Fibroblast of lung (primary cell): ENCODE results near the gene VPS13D. TPM values are rescaled to one million over a fixed set of nuclear protein-coding genes. Genes with fewer than 3 reads are reported as not detected.

Experiments used
- DNase-seq, 2 donors: peaks; one replicate each; pipeline versions ENCODE4 v3.0.0 to v3.0.0-alpha.2; 2010; ENCODE audit warnings: low read depth in 2 of 2
- H2AFZ ChIP-seq: 2 replicates; pipeline ENCODE4 v1.5.1; 2012; ENCODE audit warnings: low read length, control low read depth, inconsistent platforms
- H3K27ac ChIP-seq: 2 replicates; pipeline ENCODE4 v1.5.1; 2011; ENCODE audit warnings: low read length, control low read depth; ENCODE audit not compliant: insufficient read depth
- H3K27me3 ChIP-seq: 2 replicates; pipeline ENCODE4 v1.5.1; 2011; ENCODE audit warnings: mild to moderate bottlenecking, low read length; ENCODE audit not compliant: control insufficient read depth, insufficient read depth
- H3K36me3 ChIP-seq: 2 replicates; pipeline ENCODE4 v1.5.1; 2011; ENCODE audit warnings: low read length; ENCODE audit not compliant: control insufficient read depth, insufficient read depth
- H3K4me1 ChIP-seq: 2 replicates; pipeline ENCODE4 v1.5.1; 2011; ENCODE audit warnings: low read length; ENCODE audit not compliant: control insufficient read depth, insufficient read depth; ENCODE audit errors: extremely low read depth
- H3K4me2 ChIP-seq: 2 replicates; pipeline ENCODE4 v1.5.1; 2011; ENCODE audit warnings: low read length, control low read depth; ENCODE audit not compliant: insufficient read depth; ENCODE audit errors: extremely low read depth
- H3K4me3 ChIP-seq, 4 experiments: fragments of 200-600 bp in 1 of 4; sonication (generic) in 1 of 4; replicated peaks in 1 of 4; 2 replicates each; pipeline ENCODE4 v1.5.1; 2011 to 2016; ENCODE audit warnings: low read length in 4 of 4, low read depth in 3 of 4, mild to moderate bottlenecking in 3 of 4, control low read depth in 2 of 4, inconsistent platforms in 1 of 4, mixed read lengths in 1 of 4; ENCODE audit not compliant: insufficient read depth in 1 of 4; ENCODE audit errors: control extremely low read depth in 1 of 4
- H3K79me2 ChIP-seq: 2 replicates; pipeline ENCODE4 v1.5.1; 2012; ENCODE audit warnings: mild to moderate bottlenecking, low read length, inconsistent platforms; ENCODE audit not compliant: control insufficient read depth, insufficient read depth
- H3K9ac ChIP-seq: 2 replicates; pipeline ENCODE4 v1.5.1; 2011; ENCODE audit warnings: mild to moderate bottlenecking, low read length, control low read depth; ENCODE audit not compliant: insufficient read depth
- H3K9me3 ChIP-seq: 2 replicates; pipeline ENCODE4 v1.5.1; 2012; ENCODE audit warnings: low read depth, low read length; ENCODE audit not compliant: control insufficient read depth, insufficient read depth
- H4K20me1 ChIP-seq: 2 replicates; pipeline ENCODE4 v1.5.1; 2011; ENCODE audit warnings: low read length; ENCODE audit not compliant: control insufficient read depth, insufficient read depth; ENCODE audit errors: extremely low read depth
- CTCF ChIP-seq, 2 donors: IDR thresholded peaks in 1 of 2; conservative IDR thresholded peaks in 1 of 2; 1 replicate in 1 of 2; 2 replicates in 1 of 2; pipeline ENCODE4 v1.5.1; 2011 to 2012; ENCODE audit warnings: low read length in 2 of 2, control low read depth in 1 of 2, inconsistent platforms in 1 of 2, low read depth in 1 of 2, mild to moderate bottlenecking in 1 of 2
- EZH2 ChIP-seq: IDR thresholded peaks from 2 replicates; pipeline ENCODE4 v1.5.1; 2012; ENCODE audit warnings: low read length, control low read depth, mild to moderate bottlenecking; ENCODE audit errors: missing control alignments
- polyA plus RNA-seq, 2 donors: library from polyadenylated mRNA; depleted of rRNA in 1 of 2; stranded (reverse) in 1 of 2; unstranded in 1 of 2; fragments of >200 nt; gene quantifications; 2 replicates each; pipeline ENCODE4 v1.2.1, GENCODE V29; 2011 to 2012; ENCODE audit warnings: missing spikeins in 1 of 2
- total RNA-seq: library from RNA; depleted of rRNA; stranded (reverse); fragments of >200 nt; gene quantifications from 2 replicates; pipeline ENCODE4 v1.2.1, GENCODE V29; 2014

Gene VPS13D
- total and polyA plus RNA-seq, 2 donors (not counting 1 experiment from before 2014, with no cell fraction given) = 14.6 to 40.0 TPM

- Histone ChIP-seq H3K9me3 (no peaks in the 10 kb centered on the region), H3K79me2 (no peaks in the 10 kb centered on the region), H3K4me1 (no peaks in the 10 kb centered on the region), H4K20me1 (no peaks in the 10 kb centered on the region), H2AFZ (no peak overlapping the region), H3K4me3 (no peak overlapping the region), H3K27me3 (no peaks in the 10 kb centered on the region), H3K9ac (no peak overlapping the region), H3K27ac (no peak overlapping the region), H3K36me3 (peaks cover 4% of the 10 kb centered on the region), H3K4me2 (no peak overlapping the region)
- no peak for DNase-seq
- no peak for TF ChIP-seq CTCF (conservative IDR thresholded peaks at IDR 0.05 in 1 of 2, IDR thresholded peaks at IDR 0.05 in 1 of 2; ENCODE audit: low read depth in 1 of 2, low read length in 2 of 2)
- no peak for TF ChIP-seq EZH2
Observed at GRCh38 chr1:12206792-12207424, 22.9 kb upstream of the VPS13D start.

GRCh38 chr1:12208271-12208670 lies 21.6 kb upstream of the VPS13D start:
- Histone ChIP-seq H4K20me1 (no peaks in the 10 kb centered on the region), H2AFZ (no peak overlapping the region), H3K36me3 (peaks cover 2% of the 10 kb centered on the region), H3K4me2 (no peak overlapping the region), H3K9me3 (no peaks in the 10 kb centered on the region), H3K79me2 (no peaks in the 10 kb centered on the region), H3K27ac (no peak overlapping the region), H3K4me1 (no peaks in the 10 kb centered on the region), H3K4me3 (no peak overlapping the region), H3K9ac (no peak overlapping the region), H3K27me3 (peaks cover 3% of the 10 kb centered on the region)
- no peak for DNase-seq
- TF ChIP-seq CTCF (conservative IDR thresholded peaks at IDR 0.05 in 1 of 2, IDR thresholded peaks at IDR 0.05 in 1 of 2; ENCODE audit: low read depth in 1 of 2, low read length in 2 of 2) = no peak
- no peak for TF ChIP-seq EZH2

GRCh38 chr1:12208764-12209494 lies 20.9 kb upstream of the VPS13D start:
- Histone ChIP-seq H3K36me3 (peaks cover 2% of the 10 kb centered on the region), H3K4me2 (no peak overlapping the region), H3K27ac (no peak overlapping the region), H4K20me1 (no peaks in the 10 kb centered on the region), H3K4me3 (no peak overlapping the region), H3K9me3 (no peaks in the 10 kb centered on the region), H3K9ac (no peak overlapping the region), H3K4me1 (no peaks in the 10 kb centered on the region), H3K79me2 (no peaks in the 10 kb centered on the region), H3K27me3 (peaks cover 3% of the 10 kb centered on the region), H2AFZ (no peak overlapping the region)
- peak; percentile 51 to 81 for DNase-seq
- TF ChIP-seq EZH2 (no peak), CTCF (conservative IDR thresholded peaks at IDR 0.05 in 1 of 2, IDR thresholded peaks at IDR 0.05 in 1 of 2; ENCODE audit: low read depth in 1 of 2, low read length in 2 of 2) (peak; percentile 86 to 89)
